Large intestine (tissue), 3 donors: ENCODE results near the gene PMF1. TPM values are rescaled to one million over a fixed set of nuclear protein-coding genes. Genes with fewer than 3 reads are reported as not detected.
A peak's percentile ranks its signal among the peaks of the same experiment; 100 is the strongest.

Experiments used
- DNase-seq, 2 donors: peaks; one replicate each; pipeline versions ENCODE4 v3.0.0 to v3.0.0-alpha.2; 2013
- H3K27ac ChIP-seq: one replicate; pipeline ENCODE4 v1.5.1; 2013; ENCODE audit warnings: low read length
- H3K27me3 ChIP-seq: 2 replicates; pipeline ENCODE4 v1.6.1; 2013; ENCODE audit warnings: low read length; ENCODE audit not compliant: control insufficient read depth, insufficient read depth
- H3K36me3 ChIP-seq: 2 replicates; pipeline ENCODE4 v1.6.1; 2013; ENCODE audit warnings: low read length; ENCODE audit not compliant: control insufficient read depth, insufficient read depth
- H3K4me1 ChIP-seq: one replicate; pipeline ENCODE4 v1.6.1; 2013; ENCODE audit warnings: low read length; ENCODE audit not compliant: control insufficient read depth, insufficient read depth
- H3K4me3 ChIP-seq: one replicate; pipeline ENCODE4 v1.5.1; 2013; ENCODE audit warnings: low read length
- H3K9me3 ChIP-seq: one replicate; pipeline ENCODE4 v1.6.1; 2013; ENCODE audit warnings: mild to moderate bottlenecking, low read depth, low read length, moderate library complexity; ENCODE audit not compliant: control insufficient read depth
- WGBS: methylation state at CpG from one replicate; pipeline ENCODE4 v1.1.5; 2013; ENCODE audit warnings: low lambda C conversion rate; ENCODE audit not compliant: insufficient coverage; 5-methylcytosine and 5-hydroxymethylcytosine counted together
- polyA plus RNA-seq: library from polyadenylated mRNA; unstranded; fragments of 120-200 nt; gene quantifications from one replicate; pipeline ENCODE4 v1.2.1, GENCODE V29; 2013

The PMF1 gene
- polyA plus RNA-seq, 1 donor, result 63.4 TPM

GRCh38 chr1:156246241-156246780 lies 33.5 kb downstream of the PMF1 start:
- H3K27me3 ChIP-seq, result peaks cover 20% of the 10 kb centered on the region
- no peak for DNase-seq
- H3K4me3 ChIP-seq, result no peak overlapping the region
- H3K36me3 ChIP-seq, result peaks cover 39% of the 10 kb centered on the region
- peaks cover 4% of the 10 kb centered on the region for H3K4me1 ChIP-seq
- WGBS, result no CpG with 5 or more reads among the region's 10 CpGs
- H3K9me3 ChIP-seq, result no peaks in the 10 kb centered on the region
- H3K27ac ChIP-seq, result no peak overlapping the region

- no CpG with 5 or more reads among the region's 16 CpGs for WGBS
- Histone ChIP-seq H3K27ac (no peak overlapping the region), H3K27me3 (peaks cover 20% of the 10 kb centered on the region), H3K36me3 (peaks cover 40% of the 10 kb centered on the region), H3K4me3 (no peak overlapping the region), H3K9me3 (no peaks in the 10 kb centered on the region), H3K4me1 (peaks cover 4% of the 10 kb centered on the region)
- DNase-seq, result no peak
Observed at GRCh38 chr1:156246781-156247459, 34.1 kb downstream of the PMF1 start.

GRCh38 chr1:156247460-156248322 lies 34.9 kb downstream of the PMF1 start, which contains the start of gene PAQR6:
Gene PAQR6 (minus strand): TSS chr1:156248056. CDS start chr1:156246731, 1,325 bp downstream.
- H3K36me3 ChIP-seq, result peaks cover 42% of the 10 kb centered on the region
- no CpG with 5 or more reads among the region's 16 CpGs for WGBS

GRCh38 chr1:156248323-156248683 lies 35.5 kb downstream of the PMF1 start:
- Histone ChIP-seq H3K4me3 (no peak overlapping the region), H3K4me1 (peaks cover 4% of the 10 kb centered on the region), H3K27me3 (peaks cover 20% of the 10 kb centered on the region), H3K27ac (no peak overlapping the region), H3K36me3 (peaks cover 44% of the 10 kb centered on the region), H3K9me3 (no peaks in the 10 kb centered on the region)
- DNase-seq, result no peak
- no CpG with 5 or more reads among the region's 4 CpGs for WGBS

More at GRCh38 chr1:156247460-156248322, 34.9 kb downstream of the PMF1 start, which contains the start of gene PAQR6:
- DNase-seq, result peak in 1 of 2 donors; percentile 35
- Histone ChIP-seq H3K9me3 (no peaks in the 10 kb centered on the region), H3K4me1 (peaks cover 4% of the 10 kb centered on the region), H3K4me3 (no peak within 1 kb of the TSS), H3K27ac (no peak within 1 kb of the TSS), H3K27me3 (peaks cover 20% of the 10 kb centered on the region)

- peaks cover 17% of the 10 kb centered on the region for H3K27me3 ChIP-seq
- H3K36me3 ChIP-seq, result peaks cover 55% of the 10 kb centered on the region
- WGBS, result no CpG with 5 or more reads among the region's 5 CpGs
- DNase-seq, result no peak
- H3K4me1 ChIP-seq, result peaks cover 4% of the 10 kb centered on the region
- no peak overlapping the region for H3K4me3 ChIP-seq
- no peaks in the 10 kb centered on the region for H3K9me3 ChIP-seq
- H3K27ac ChIP-seq, result no peak overlapping the region
Observed at GRCh38 chr1:156249593-156249992, 36.8 kb downstream of the PMF1 start.

GRCh38 chr1:156251527-156251926 lies 38.7 kb downstream of the PMF1 start:
- Histone ChIP-seq H3K4me3 (no peak overlapping the region), H3K9me3 (no peaks in the 10 kb centered on the region), H3K36me3 (peaks cover 70% of the 10 kb centered on the region), H3K27ac (peak overlapping the region; percentile 31), H3K27me3 (no peaks in the 10 kb centered on the region), H3K4me1 (no peaks in the 10 kb centered on the region)
- DNase-seq, result no peak
- WGBS, result no CpG with 5 or more reads among the region's 3 CpGs

GRCh38 chr1:156253634-156254033 lies 40.8 kb downstream of the PMF1 start:
- no peak overlapping the region for H3K4me3 ChIP-seq
- DNase-seq, result no peak
- H3K27ac ChIP-seq, result no peak overlapping the region
- peaks cover 90% of the 10 kb centered on the region for H3K36me3 ChIP-seq
- no peaks in the 10 kb centered on the region for H3K27me3 ChIP-seq
- no peaks in the 10 kb centered on the region for H3K9me3 ChIP-seq
- H3K4me1 ChIP-seq, result no peaks in the 10 kb centered on the region
- WGBS, result no CpG with 5 or more reads among the region's 3 CpGs

GRCh38 chr1:156257711-156258110 lies 44.9 kb downstream of the PMF1 start:
- H3K4me1 ChIP-seq, result no peaks in the 10 kb centered on the region
- H3K9me3 ChIP-seq, result no peaks in the 10 kb centered on the region
- H3K27me3 ChIP-seq, result no peaks in the 10 kb centered on the region
- peaks cover 89% of the 10 kb centered on the region for H3K36me3 ChIP-seq
- no peak overlapping the region for H3K27ac ChIP-seq
- no peak overlapping the region for H3K4me3 ChIP-seq
- WGBS, result no CpG with 5 or more reads among the region's 2 CpGs
- no peak for DNase-seq

GRCh38 chr1:156258859-156259258 lies 46.1 kb downstream of the PMF1 start:
- no peaks in the 10 kb centered on the region for H3K27me3 ChIP-seq
- no peaks in the 10 kb centered on the region for H3K9me3 ChIP-seq
- WGBS, result no CpG with 5 or more reads among the region's 8 CpGs
- H3K4me1 ChIP-seq, result no peaks in the 10 kb centered on the region
- no peak overlapping the region for H3K4me3 ChIP-seq
- no peak overlapping the region for H3K27ac ChIP-seq
- DNase-seq, result no peak
- peaks cover 86% of the 10 kb centered on the region for H3K36me3 ChIP-seq

- peaks cover 86% of the 10 kb centered on the region for H3K36me3 ChIP-seq
Observed at GRCh38 chr1:156259805-156260204, 47.0 kb downstream of the PMF1 start.

More at GRCh38 chr1:156259805-156260204, 47.0 kb downstream of the PMF1 start:
- no CpG with 5 or more reads among the region's 3 CpGs for WGBS
- Histone ChIP-seq H3K27me3 (no peaks in the 10 kb centered on the region), H3K4me3 (no peak overlapping the region), H3K9me3 (no peaks in the 10 kb centered on the region), H3K4me1 (no peaks in the 10 kb centered on the region), H3K27ac (no peak overlapping the region)
- no peak for DNase-seq
